ENCODE measurements around the gene MUC4. TPM values are rescaled to one million over a fixed set of nuclear protein-coding genes. Genes with fewer than 3 reads are reported as not detected.

The MUC4 gene
- total RNA-seq, 1 donor from 2014 or later = 0.60 TPM

DNA sequence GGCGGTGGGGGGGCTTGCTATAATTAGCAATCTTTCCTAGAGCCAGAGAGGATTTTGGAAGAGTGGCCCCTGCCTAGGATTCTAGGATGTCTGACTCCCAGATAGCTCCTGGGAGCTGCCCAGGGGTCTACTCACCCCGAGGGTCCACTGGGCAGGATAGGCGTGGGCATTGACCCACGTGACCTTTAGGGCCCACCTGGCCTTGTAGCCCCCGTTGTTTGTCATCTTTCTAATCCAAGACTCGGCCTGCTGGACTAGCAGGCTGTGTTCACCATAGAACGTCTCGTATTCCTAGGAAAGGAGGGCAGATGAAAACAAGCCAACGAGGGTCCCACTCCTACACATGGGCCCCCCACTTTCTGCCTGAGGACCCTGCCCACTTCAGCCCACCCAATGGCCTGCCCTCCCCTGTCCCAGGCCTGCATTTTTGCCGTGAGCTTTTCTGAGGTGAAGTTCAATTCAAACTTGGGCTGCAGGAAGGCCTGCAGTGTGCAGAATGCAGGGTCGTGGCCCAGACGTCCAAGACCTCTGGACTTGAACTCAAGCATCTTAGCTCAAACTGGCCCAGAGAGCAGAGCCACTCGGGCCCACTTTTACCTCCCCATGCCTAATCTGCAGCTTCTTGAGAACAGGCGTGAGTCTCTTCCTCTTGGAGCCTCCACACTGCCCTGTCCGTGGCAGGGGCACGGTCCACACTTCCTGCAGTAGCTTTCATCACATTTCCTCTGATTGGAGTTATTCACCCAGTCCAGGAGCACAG lies 41.5 kb downstream of the MUC4 start:
- Mint-ChIP-seq H3K9me3 (ENCODE audit: low read depth) (no peaks in the 10 kb centered on the region), H3K27ac (no peak overlapping the region), H3K4me3 (ENCODE audit: low read depth) (no peak overlapping the region), H3K27me3 (peaks cover 7% of the 10 kb centered on the region), H3K4me1 (ENCODE audit: low read depth) (no peaks in the 10 kb centered on the region), H3K36me3 (ENCODE audit: insufficient read depth) (no peaks in the 10 kb centered on the region)
- TF ChIP-seq, protein P1, sequence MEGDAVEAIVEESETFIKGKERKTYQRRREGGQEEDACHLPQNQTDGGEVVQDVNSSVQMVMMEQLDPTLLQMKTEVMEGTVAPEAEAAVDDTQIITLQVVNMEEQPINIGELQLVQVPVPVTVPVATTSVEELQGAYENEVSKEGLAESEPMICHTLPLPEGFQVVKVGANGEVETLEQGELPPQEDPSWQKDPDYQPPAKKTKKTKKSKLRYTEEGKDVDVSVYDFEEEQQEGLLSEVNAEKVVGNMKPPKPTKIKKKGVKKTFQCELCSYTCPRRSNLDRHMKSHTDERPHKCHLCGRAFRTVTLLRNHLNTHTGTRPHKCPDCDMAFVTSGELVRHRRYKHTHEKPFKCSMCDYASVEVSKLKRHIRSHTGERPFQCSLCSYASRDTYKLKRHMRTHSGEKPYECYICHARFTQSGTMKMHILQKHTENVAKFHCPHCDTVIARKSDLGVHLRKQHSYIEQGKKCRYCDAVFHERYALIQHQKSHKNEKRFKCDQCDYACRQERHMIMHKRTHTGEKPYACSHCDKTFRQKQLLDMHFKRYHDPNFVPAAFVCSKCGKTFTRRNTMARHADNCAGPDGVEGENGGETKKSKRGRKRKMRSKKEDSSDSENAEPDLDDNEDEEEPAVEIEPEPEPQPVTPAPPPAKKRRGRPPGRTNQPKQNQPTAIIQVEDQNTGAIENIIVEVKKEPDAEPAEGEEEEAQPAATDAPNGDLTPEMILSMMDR (IDR thresholded peaks at IDR 0.05; ENCODE audit: unreplicated experiment) = no peak
- no peak for DNase-seq (ENCODE audit: low spot score, unreplicated experiment)

DNA sequence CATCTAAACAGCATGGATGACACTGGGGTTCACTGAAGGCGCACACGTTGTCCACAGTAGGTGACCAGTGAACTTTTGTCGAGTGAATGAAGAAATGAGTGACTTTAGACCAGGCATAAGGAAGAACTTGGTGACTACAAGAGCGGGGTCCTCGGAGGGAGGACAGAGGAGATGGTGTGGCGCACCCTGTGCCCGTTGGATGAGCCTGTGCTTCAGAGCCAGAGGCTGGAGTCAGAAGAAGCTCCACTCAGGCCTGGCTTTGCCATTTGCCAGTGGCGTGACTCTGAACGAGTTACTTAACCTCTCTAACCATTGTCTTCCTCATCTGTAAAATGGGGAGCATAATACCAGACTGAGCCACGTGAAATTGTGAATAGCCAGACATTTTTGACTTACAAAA lies 42.2 kb downstream of the MUC4 start:
- Mint-ChIP-seq H3K9me3 (ENCODE audit: low read depth) (no peaks in the 10 kb centered on the region), H3K4me1 (ENCODE audit: low read depth) (no peaks in the 10 kb centered on the region), H3K27me3 (peaks cover 7% of the 10 kb centered on the region), H3K27ac (no peak overlapping the region), H3K4me3 (ENCODE audit: low read depth) (no peak overlapping the region), H3K36me3 (ENCODE audit: insufficient read depth) (no peaks in the 10 kb centered on the region)
- DNase-seq (ENCODE audit: low spot score, unreplicated experiment) = no peak
- TF ChIP-seq, protein P1 (IDR thresholded peaks at IDR 0.05; ENCODE audit: unreplicated experiment) = no peak

DNA sequence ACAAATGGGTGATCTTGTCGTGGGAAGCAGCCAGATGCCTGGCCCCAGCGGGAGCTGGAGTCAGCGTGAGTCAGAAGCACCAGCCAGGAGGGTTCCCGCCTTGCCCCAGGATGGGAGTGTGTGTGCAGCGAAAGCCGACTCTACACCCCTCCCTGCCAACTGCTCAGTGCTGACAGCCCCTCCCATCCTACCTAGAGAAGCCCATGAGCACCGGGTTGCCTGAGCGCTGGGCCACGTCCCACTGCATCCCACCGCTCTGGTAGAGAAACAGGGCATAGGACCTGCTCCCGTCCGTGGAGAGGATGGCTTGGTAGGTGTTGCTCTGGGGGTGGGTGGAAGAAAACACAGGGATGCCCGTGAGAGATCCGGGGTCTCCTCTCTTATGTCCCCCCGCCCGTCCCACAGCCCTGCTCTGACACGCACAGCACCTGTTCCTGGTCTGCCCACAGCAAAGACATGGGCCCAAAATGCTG lies 42.9 kb downstream of the MUC4 start:
- no peaks in the 10 kb centered on the region for H3K9me3 Mint-ChIP-seq (ENCODE audit: low read depth)
- no peaks in the 10 kb centered on the region for H3K4me1 Mint-ChIP-seq (ENCODE audit: low read depth)
- TF ChIP-seq, protein P1 (IDR thresholded peaks at IDR 0.05; ENCODE audit: unreplicated experiment) = no peak
- DNase-seq (ENCODE audit: low spot score, unreplicated experiment) = no peak
- H3K4me3 Mint-ChIP-seq (ENCODE audit: low read depth) = no peak overlapping the region
- H3K27ac Mint-ChIP-seq = no peak overlapping the region
- peaks cover 9% of the 10 kb centered on the region for H3K27me3 Mint-ChIP-seq
- H3K36me3 Mint-ChIP-seq (ENCODE audit: insufficient read depth) = no peaks in the 10 kb centered on the region

DNA sequence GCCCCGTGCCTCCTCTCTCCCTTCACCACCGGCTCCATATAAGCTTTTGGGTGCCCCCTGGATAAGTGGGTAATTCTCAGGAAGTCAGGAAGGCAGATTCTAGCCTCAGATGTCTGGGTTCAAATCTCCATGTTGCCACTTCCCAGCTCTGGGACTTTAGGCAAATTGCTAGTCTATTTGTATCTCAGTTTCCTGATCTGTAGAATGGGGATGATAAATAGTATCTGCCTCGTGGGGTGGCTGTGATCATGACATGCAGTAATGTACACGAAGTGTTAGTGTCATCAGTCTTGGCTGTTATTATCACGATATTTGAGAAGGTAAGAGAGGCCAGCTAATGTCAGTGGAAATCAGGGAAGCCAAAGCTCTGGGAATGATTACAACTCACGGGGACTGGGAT lies 43.3 kb downstream of the MUC4 start:
- H3K4me3 Mint-ChIP-seq (ENCODE audit: low read depth) = no peak overlapping the region
- no peak overlapping the region for H3K27ac Mint-ChIP-seq
- TF ChIP-seq, protein P1 (IDR thresholded peaks at IDR 0.05; ENCODE audit: unreplicated experiment) = no peak

DNA sequence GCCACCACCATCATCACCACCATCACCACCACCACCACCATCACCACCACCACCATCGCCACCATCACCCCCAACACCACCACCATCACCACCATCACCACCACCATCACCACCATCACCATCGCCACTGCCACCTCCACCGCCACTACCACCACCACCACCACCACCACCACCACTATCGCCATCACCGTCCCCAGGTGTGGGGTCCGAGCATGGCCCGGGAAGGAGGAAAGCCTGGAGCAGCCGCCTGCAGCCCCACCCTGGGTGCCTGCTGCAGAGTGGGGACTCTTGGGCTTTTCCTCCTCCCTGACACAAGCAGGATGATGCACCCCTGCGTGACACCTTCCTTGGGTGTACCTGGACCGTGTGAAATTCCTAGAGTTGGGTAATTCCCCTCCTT lies 43.9 kb downstream of the MUC4 start:
- Mint-ChIP-seq H3K4me3 (ENCODE audit: low read depth) (no peak overlapping the region), H3K9me3 (ENCODE audit: low read depth) (no peaks in the 10 kb centered on the region), H3K4me1 (ENCODE audit: low read depth) (no peaks in the 10 kb centered on the region), H3K36me3 (ENCODE audit: insufficient read depth) (no peaks in the 10 kb centered on the region), H3K27me3 (peaks cover 5% of the 10 kb centered on the region), H3K27ac (no peak overlapping the region)
- TF ChIP-seq, protein P1 (IDR thresholded peaks at IDR 0.05; ENCODE audit: unreplicated experiment) = no peak
- DNase-seq (ENCODE audit: low spot score, unreplicated experiment) = no peak

More for the DNA sequence above, 43.3 kb downstream of the MUC4 start:
- H3K9me3 Mint-ChIP-seq (ENCODE audit: low read depth) = no peaks in the 10 kb centered on the region
- no peaks in the 10 kb centered on the region for H3K4me1 Mint-ChIP-seq (ENCODE audit: low read depth)
- DNase-seq (ENCODE audit: low spot score, unreplicated experiment) = no peak
- H3K36me3 Mint-ChIP-seq (ENCODE audit: insufficient read depth) = no peaks in the 10 kb centered on the region
- peaks cover 9% of the 10 kb centered on the region for H3K27me3 Mint-ChIP-seq
